Measurements from ENCODE around the gene CBX3.
"Not testable (repeated sequence)": the region's sequence is repeated elsewhere in the genome, so short reads cannot be mapped to it uniquely, and the experiment has no call there.

CBX3 gene

DNA sequence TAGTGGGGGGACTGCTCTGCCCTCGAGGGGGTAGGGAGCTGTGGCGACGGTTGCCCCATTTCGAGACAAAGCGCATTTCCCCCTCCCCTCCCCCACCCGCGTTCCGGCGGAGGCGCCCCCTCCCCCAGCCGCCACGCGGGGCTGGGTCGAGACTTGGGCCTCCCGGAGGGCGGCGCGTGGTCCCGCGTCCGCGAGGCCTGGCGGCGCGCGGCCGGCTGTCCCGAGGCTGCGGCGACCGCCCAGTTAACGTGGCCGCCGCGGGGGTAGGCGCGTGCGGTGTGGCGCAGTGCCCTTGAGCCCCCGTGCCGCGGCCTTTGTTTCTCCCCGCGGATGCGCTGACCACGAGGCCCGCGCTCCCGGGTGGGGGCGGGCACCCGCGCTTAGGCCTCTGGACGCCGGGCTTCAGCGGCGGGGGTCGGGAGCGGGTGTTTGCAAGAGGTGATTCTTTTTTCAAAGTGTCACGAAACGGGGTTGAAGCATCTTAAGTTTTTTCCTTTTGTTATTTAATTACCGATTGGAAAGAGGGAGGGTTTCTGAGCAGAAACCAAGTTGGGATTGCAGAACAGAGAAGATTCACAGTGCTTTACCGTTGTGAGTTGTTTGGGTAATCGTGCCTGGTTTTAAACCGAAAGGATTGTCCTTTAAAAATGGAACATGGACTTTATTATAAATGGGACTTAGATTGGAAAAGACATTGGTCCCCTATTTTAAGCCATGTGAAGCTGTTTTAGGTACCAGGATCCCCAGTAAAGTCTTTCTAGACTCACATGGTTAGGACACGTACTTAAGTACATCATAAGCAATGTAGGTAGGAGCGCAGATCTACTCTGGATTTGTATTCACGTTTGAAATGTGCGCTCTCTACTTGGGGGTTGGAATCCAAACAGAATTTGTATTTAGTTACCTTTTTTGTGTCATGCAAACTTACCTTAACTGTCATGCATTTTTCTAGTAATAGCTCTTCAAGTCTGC, 760 bp downstream of the CBX3 start:
- no peak for DNase-seq (ENCODE audit: low spot score)

DNA sequence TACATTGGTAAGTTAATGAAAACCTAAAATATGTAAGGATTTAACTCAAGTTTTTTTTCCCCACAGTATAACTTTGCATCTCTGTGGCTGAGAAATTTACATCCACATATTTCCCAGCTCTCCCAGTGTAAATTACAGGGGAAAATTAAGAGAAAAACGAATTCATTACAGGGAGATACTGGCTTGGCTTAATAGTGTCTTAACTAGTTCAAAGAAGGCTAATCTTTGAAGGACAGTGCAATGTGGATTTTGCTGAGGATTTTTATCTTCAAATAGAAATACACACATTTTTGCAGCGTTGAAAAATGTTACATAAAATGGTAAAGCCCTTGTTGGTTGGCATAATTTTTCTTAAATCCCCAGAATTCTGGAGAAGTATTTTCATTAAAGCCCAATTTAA, 1.5 kb downstream of the CBX3 start:
- DNase-seq (ENCODE audit: low spot score) = no peak

DNA sequence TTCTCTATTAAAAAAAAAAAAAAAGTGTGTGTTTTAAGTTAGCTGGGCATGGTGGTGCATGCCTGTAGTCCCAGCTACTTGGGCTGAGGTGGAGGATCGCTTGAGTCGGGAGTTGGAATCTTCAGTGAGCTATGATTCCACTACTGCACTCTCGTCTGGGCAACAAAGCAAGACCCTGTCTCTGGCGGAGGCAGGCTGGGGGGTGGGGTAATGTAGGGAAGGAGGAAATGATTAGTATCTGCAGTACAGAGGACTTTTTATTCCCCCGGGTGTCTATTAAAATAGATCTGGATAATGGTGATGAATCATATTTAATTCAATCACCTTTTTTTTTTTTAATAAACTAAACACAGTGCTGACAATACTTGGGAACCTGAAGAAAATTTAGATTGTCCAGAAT, 6.5 kb downstream of the CBX3 start:
- no peak for DNase-seq (ENCODE audit: low spot score)

DNA sequence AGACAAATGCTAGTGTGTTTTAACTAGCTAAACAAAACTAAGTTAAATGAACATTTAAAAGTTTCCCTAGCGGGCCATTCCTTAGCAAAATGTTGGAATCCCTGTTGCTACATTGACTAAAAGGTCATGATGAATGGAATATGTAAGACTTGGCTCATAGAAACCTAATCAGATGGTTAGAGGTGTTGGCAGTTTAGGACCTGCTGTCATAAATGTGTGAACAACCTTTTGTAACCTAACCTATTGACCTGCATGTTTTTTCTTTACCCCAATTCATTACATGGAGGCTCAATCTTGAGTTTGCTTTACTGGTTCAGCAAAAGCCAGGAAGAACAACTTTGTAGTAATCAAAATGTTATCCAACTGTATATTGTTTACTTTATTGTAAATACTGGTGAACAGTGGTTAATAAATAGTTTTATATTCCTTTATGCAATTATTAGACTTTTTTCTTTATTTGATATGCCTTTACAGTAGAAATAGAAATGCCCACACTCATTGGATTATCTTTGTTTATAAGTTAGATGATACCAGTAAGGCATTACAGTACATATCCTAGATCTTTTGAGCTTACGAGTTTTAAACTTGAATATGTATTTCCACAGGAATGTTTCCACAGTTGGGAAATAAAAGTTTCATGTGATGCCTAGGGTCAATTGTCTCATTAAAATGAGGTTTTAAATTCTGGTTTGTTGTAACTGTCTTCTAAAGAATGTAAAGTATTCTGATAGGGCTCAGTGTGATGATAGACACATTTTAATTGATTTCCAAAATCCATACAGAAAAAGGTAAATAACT, 11.6 kb downstream of the CBX3 start:
- no peak for DNase-seq (ENCODE audit: low spot score)

DNA sequence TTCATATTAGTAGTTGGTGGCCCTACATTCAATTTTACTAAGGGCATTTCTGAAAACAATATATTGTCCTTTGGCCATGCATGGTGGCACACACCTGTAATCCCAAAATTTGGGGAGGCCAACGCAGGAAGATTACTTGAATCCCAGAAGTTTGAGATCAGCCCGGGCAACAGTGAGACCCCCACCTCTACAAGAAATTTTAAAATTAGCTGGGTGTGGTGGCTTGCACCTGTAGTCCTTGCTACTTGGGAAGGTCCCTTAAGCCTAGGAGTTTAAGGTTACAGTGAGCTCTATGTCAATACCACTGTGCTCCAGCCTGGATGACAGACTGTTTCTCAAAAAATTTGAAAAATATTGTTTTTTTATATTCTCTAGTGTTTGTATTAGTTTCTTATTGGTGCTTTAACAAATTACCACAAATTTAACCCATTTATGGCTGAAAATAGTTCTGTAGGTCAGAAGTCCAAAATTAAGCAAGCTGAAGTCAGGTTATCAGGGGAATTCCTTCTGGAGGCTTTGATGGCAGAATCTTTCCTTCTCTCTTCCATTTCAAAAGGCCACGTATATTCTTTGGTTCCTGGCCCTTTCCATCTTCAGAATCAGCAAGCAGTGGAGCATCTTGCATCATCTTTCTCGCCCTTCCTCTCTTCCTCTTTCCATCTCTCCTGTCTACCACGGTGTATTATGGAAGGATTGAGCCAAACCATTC, 12.4 kb downstream of the CBX3 start:
- no peak for DNase-seq (ENCODE audit: low spot score)

DNA sequence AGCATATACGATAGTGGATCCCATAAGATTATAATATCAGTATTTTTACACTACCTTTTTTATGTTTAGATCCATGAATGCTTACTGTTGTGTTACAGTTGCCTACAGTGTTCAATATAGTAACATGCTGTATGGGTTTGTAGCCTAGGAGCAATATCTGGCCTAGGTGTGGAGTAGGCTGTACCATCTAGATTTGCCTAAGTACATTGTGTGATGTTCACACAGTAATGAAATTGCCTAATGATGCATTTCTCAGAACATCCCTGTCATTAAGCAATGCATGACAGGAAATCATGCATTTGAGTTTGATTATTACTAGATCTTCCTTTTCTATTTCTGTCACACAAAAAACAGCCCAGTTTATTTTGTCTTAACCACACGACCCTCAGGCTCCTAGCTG, 14.5 kb downstream of the CBX3 start:
- no peak for DNase-seq (ENCODE audit: low spot score)

DNA sequence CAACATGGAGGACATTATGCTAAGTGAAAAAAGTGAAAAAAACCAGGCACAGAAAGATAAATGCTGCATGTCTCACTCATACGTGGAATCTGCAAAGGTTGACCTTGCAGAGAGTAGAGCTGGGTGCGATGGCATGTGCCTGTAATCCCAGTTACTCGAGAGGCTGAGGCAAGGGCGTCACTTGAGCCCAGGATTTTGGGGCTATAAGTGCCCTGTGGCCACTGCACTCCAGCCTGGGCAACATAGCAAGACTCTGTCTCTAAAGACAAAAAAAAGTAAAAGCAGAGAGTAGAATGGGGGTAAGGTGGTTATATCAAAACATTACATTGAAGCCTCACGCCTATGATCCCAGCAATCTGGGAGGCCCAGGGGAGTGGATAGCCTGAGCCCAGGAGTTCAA, 22.8 kb downstream of the CBX3 start:
- DNase-seq (ENCODE audit: low spot score) = no peak

DNA sequence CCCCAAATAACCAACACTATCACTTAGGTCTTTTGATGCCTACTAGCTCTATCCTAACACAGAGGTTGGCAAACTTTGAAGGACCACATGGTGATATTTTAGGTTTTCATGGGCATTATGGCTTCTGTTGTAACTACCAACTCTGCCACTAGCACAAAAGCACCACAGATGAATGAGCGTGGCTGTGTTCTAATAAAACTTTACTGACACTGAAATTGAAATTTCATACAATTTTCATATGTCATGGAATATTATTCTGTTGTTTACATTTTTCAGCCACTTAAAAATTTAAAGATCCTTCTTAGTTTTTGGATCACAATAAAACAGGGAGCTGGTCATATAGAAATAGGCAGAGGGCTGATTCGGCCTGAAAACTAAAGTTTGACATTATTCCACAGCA, 26.4 kb downstream of the CBX3 start:
- DNase-seq (ENCODE audit: low spot score) = no peak

DNA sequence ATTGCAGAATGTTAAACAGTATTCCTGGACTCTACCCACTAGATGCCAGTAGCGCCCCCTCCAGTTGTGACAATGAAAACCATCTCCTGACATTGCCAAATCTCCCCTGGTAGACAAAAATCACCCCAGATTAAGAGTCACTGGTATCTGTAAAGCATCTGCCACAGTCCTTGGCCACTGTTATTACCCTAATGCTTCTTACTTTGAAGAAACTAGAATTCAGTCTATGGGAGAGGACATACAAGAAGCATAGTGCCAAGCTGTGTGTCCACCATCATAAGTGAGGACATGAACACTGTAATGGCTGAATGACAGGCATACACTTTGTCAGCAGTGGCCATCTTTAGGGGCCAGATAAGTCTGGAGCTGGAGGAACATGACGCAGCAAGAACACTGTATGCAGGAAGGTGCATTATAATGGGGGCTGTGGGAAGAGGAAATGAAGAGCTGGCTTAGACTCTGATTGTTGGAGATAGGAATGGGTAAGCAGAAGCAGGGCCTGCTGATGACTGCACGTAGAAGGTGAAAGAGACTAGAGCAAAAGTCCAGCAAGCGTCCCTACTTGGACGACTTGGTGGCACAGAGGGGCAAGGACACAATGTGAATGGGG, 32.5 kb downstream of the CBX3 start:
- DNase-seq (ENCODE audit: low spot score) = no peak

DNA sequence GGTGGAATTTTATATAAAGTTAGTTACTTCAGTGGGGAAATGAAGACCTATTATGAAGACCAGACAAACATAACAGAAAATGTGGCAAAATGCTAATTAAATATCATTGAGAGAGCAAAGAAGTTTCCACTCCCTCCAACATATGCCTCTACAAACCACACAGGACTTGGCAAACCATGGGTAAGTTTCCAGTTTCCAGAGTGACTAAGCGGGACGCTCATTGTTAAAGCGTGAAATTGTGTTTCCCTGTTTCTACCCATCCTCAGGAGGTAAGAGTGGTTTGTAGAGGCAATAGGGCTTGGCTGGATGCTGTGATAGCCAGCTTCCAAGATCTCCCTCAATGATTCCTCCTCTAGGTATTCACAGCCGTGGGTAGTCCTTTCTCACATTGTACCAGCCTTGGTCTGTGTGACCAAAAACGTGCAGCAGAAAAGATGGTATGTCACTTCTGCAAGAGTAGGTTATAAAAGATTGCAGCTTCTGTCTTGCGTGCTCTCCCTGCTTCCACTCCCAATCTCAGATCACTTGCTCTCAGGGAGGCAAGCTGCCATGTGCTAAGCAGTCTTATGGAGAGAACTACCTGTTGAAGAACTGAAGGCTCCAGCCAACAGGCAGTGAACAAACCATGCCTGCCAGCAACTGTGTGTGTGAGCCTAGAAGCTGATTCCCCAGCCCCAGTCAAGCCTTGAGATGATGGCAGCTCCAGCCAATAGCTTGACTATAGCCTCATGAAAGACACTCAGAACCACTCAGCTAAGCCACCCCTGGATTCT, 35.7 kb downstream of the CBX3 start:
- no peak for DNase-seq (ENCODE audit: low spot score)

DNA sequence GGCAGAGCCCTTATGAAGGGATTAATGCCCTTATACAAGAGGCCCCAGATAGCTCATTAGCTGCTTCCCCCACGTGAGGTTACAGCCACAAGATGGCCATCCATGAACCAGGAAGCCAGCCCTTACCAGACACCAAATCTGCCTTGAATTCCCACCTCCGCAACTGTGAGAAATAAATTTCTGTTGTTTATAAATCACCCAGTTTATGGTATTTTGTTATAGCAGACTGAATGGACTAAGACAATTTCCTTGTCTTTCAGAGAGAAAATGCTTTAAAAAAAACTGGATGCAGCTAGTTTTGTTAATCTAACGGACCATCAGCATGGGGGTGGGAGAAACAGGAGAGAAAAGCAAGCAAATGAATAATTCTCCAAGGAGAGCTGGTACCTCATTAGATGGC, 36.5 kb downstream of the CBX3 start:
- DNase-seq (ENCODE audit: low spot score) = no peak

DNA sequence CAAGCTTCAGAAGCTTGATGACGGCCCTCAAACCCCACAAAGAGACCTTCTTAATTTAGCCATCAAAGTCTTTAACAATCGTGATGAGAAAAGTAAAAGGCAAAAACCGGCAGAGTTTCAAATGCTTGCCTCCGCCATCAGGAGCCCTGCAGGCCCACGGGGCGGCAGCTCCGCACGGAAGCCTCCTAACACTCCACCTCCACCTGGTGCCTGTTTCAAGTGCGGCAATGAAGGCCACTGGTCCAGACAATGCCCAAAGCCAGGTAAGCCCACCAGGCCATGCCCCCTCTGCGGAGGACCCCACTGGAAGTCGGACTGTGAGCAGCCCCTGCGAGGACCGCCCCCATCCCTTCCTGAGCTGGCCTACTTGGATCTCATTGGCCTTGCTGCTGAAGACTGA, 43.6 kb downstream of the CBX3 start:
- no peak for DNase-seq (ENCODE audit: low spot score)

DNA sequence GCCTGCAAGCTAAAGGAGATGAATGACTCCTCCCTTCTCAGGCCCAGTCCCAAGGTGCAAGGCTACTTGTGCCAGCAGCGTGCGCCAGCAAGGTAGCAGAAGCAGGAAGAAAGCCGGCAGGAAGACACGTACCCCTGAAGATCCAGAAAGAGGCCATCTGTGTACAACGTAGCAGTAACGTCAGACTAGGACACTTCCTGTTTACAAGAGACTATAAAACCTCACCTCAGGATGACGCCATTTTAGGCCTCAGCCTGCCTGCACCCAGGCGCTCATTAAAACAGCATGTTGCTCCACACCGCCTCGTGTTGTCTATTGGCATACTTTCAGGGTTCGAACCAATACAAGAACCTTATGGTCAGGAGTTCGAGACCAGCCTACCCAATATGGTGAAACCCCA, 48.7 kb downstream of the CBX3 start:
- DNase-seq (ENCODE audit: low spot score) = no peak

DNA sequence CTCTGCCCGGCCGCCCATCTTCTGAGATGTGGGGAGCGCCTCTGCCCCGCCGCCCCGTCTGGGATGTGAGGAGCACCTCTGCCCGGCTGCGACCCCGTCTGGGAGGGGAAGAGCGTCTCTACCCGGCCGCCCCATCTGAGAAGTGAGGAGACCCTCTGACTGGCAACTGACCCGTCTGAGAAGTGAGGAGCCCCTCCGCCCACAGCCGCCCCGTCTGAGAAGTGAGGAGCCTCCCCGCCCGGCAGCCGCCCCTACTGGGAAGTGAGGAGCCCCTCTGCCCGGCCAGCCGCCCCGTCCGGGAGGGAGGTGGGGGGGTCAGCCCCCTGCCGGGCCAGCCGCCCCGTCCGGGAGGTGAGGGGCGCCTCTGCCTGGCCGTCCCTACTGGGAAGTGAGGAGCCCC, 60.3 kb downstream of the CBX3 start:
- not testable (repeated sequence) for DNase-seq (ENCODE audit: low spot score)
